GM12892 (cell line): ENCODE data around the gene LHX3.
A peak's percentile ranks its signal among the peaks of the same experiment; 100 is the strongest.

Experiments
- DNase-seq: peaks from one replicate; pipeline ENCODE4 v3.0.0; 2011; ENCODE audit not compliant: insufficient read length
- FAIRE-seq: peaks from 2 replicates; lab custom pipeline; 2011; peaks lifted over from hg19 to GRCh38; lab: Jason Lieb, UNC
- POLR2A ChIP-seq: IDR thresholded peaks from 2 replicates; pipeline ENCODE4 v1.6.1; 2011; ENCODE audit warnings: low read depth, low read length, control low read depth
- POLR2AphosphoS5 ChIP-seq: IDR thresholded peaks from 2 replicates; pipeline ENCODE4 v1.6.1; 2011; ENCODE audit warnings: low read depth, low read length, control low read depth
- TAF1 ChIP-seq: IDR thresholded peaks from 2 replicates; pipeline ENCODE4 v1.6.1; 2011; ENCODE audit warnings: low read depth, mild to moderate bottlenecking, control low read depth, low read length, borderline replicate concordance

LHX3 gene

DNA sequence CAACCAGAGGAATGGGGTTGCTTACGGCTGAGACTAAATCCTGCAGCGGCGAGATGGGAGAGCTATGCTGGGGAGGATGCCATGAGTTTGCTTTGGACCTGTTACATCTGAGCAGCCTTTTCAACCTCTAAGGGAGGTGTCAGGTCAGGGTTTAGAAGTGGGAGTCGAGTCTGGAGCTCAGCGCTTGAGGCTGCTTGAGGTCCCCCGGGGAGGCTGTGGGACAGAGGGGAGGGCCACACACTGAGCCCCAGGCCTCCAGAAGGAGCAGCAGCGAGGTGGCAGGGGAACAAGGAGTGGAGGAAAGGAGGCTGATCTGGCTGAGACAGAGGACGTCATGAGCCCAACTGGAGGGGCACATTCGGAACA lies 42.6 kb upstream of the LHX3 start:
- DNase-seq (no peak), FAIRE-seq (no peak)
- no peak for TF ChIP-seq TAF1
- no peak for TF ChIP-seq POLR2A
- no peak for TF ChIP-seq POLR2AphosphoS5

DNA sequence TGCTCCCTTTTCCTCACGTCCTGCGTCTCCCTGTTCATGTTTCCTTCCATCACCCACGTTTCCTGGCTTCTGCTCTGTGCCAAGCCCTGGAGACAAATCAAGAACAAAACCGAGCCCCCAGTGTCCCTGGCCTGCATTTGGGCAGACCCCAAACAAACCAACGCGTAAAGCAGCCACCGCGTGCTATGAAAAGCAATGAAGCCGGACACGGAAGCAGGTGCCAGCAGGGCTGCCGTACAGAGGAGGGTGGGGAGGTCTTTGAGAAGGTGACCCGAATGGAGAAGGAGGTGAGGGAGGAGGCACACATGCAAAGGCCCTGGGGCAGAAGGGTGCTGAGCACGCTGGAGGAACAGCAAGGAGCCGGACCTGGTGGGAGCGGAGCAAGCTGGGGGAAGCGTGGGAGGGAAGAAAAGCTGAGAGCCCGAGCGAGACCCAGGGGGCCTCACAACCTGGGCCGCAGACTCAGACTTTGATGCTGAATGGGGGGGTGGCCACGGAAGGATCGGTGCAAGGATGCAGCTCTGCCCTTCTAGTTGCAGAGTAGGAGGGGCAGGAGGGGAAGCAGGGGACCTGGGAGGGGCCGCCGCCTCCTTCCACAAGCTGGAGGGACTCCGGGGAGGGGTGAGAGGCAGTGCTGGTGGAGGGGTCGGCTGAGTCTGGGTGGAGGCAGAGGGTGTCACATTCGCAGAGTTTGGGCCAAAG lies 42.1 kb upstream of the LHX3 start:
- DNase-seq, result no peak
- FAIRE-seq, result no peak
- TF ChIP-seq POLR2AphosphoS5 (no peak), POLR2A (no peak), TAF1 (no peak)

DNA sequence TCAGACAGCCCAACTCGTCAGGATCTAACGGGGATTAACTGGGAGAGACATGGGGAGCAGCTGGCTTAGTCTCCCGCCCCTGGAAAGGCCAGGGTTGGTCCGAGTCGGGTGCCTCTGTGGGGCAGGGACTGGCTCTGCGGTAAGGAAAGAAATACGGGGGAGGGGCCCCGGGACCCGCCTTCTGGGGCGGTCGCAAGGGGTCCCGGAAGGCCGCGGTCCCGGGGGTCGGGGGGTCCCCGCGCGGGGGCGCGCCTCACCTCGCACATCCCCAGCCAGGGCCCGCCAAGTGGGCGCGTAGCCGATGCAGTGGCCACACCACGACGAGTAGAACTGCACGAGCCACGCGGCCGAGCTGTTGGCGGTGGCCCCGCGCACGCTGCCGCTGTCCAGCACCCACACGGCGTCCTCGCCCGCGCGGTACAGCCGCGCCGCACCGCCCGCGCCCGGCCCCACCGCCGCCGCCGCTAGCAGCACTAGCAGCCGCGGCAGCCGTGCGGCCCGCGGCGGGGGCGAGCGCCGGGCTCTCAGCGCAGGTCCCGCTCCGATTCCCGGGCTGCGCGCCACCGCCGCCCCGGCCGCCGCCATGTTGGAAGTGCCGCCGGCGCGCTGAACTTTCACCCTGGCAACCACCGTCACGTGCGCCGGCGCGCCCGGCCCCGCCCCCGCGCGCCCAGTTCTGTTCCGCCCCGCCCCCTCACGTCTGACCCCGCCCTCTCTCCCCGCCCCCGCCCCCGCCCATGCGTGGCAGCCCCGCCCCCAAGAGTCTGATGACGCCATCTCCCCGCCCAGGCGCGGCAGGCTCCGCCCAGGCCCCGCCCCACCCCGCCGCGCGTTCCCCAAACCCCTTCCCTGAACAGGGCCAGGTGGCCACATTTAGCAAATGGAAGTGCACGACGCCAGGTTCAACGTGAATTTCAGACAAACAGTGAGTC lies 40.6 kb upstream of the LHX3 start, which contains the start of gene QSOX2:
Gene QSOX2 (minus strand): TSS at position 594 of the 932 bp plus-strand sequence. CDS start 9 bp downstream, at position 585.
- TF ChIP-seq POLR2A (peak; percentile 65; the same call in 1 of the 2 replicates), TAF1 (peak; percentile 83; the same call in 1 of the 2 replicates), POLR2AphosphoS5 (no peak)
- DNase-seq, result peak; percentile 75
- FAIRE-seq, result peak; percentile 95

DNA sequence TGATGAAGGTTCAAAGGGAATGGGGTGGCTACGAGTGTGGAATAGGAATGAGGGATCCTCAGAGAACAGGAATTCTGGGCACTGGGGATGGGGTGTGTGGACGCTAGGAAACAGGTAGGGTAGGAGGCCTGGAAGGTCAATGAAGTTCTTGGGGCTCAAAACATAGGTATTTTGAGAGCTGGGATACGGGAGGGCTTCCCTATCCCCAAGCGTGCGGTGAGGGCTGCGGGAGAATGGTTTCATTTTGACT lies 40.0 kb upstream of the LHX3 start:
- FAIRE-seq (no peak), DNase-seq (no peak)
- TF ChIP-seq POLR2A, result no peak
- no peak for TF ChIP-seq POLR2AphosphoS5
- no peak for TF ChIP-seq TAF1

DNA sequence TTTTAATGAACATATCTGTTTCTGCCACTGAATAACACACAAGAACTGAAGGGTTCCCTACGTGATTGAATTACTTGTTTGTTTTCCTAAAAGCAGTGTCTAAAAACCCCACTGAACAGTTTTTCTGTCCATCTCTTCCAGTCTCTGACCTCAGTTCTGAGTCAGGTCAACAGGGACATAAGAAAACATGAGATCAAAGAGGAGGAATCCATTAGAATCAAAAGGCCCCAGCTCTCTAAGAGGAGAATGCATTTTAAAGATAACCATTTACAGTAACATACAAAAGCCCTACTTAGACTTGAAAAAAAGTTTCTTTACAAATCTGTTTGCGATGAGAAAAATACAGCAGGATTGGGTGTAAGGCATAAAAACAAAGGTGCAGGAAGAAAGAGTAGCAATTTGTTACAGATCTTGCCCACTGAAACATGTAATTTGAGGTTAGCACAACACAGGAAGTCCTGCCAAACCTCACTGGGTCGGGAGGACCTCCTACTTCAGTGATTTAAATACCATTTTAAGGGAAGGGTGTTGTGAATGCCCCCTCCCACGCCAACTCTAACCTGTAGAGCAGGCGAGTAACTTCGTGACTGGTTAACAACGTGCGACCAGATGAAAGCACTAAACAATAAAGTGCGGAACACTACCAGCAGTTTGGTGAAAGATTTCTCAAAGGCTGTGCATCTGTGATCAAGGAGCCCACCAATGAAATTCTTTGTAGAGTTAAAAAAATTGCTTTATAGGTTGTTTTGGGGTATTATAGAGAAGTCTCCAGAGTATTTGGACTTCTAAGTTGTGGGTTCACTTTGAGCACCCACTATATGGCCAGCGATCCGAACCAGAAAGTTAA lies 39.4 kb upstream of the LHX3 start:
- FAIRE-seq, result peak; percentile 90
- TF ChIP-seq POLR2AphosphoS5 (no peak), POLR2A (0 out of 2 replicates have a peak, but pooled peaks have one; percentile 24), TAF1 (no peak)
- no peak for DNase-seq

DNA sequence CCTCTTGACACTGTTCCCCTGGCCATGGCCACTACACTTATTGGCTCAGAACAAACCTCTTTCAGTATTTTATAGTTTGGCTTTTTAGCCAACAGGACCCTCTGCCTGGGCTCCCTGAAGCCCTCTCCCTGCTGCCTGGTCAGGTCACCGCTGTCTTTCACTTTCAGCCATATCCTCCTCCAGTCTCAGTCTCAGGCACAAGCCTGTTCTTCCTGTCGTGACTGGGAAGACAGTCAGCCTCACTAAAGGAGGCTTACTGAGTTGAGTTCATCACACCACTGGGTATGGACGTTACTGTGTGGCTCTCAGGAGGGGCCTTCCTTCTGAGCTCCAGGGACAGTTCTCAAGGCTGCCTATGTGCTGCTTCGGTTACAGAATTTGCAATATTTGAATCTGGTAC lies 38.7 kb upstream of the LHX3 start:
- no peak for TF ChIP-seq POLR2AphosphoS5
- no peak for TF ChIP-seq TAF1
- no peak for TF ChIP-seq POLR2A
- FAIRE-seq (peak; percentile 94), DNase-seq (no peak)

DNA sequence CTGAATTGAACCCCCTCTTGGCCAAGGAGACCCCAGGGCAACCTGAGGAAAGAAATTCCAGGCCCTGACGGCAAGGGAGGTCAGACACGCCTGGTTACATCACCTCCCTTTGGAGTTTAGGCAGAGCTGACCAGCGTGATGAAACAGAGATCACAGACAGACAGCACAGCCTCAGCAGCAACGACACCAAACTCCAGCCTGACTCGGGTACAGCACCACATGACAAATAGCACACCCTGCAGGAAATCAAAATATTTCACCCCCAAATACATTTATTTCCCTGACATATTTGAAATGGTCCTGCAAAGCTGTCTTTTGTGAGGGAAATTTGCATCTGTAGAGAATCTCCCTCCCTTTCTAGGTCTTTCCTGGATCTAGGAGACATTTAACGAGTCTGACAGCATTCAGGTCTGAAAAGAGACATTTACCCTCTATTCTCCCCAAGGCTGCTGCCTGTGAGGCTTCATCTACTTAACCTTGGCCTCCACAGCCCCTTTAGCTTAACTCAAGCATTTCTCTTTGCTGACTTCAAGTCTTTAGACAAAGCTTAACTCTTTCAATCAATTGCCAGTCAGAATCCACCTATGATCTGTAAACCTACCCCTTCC lies 38.1 kb upstream of the LHX3 start:
- no peak for FAIRE-seq
- no peak for TF ChIP-seq POLR2AphosphoS5
- no peak for TF ChIP-seq POLR2A
- TF ChIP-seq TAF1, result no peak
- no peak for DNase-seq

DNA sequence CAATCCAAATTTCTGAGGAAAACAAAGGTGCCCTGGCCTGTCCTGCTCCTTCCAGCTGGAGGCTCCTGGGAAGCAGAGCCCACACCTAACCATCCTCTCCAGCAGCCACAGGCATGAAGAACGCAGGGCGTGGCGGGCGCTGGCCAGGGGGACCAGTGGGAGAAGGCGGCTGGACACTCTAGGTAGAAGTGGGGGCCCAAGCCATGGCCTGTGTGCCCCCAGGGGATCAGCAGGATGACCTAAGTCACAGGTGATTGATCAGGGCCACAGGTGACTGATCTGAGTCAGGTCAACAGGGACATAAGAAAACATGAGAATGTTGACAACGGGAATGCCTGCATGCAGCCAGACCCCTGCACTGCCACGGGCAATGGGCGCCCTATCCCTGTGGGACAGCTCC lies 37.3 kb upstream of the LHX3 start:
- TF ChIP-seq TAF1 (no peak), POLR2AphosphoS5 (no peak), POLR2A (no peak)
- DNase-seq (no peak), FAIRE-seq (no peak)

DNA sequence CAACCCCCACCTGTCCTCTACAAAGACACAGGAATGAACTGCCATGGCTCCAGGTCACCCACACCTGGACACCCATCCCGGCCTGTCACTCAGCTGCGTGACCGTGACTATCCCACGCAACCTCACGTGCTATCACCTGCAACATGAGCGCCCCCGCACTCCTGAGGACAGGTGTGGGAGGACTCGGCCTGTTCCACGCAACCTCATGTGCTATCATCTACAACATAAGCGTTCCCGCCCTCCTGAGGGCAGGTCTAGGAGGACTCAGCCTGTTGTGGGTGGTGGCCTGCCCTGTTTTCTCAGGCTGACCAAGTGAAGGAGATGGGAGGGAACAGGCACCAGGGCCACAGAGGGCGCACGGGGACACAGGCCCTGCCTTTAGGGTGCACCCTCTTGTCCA lies 36.6 kb upstream of the LHX3 start:
- TF ChIP-seq POLR2AphosphoS5 (no peak), POLR2A (no peak), TAF1 (no peak)
- FAIRE-seq (no peak), DNase-seq (no peak)

DNA sequence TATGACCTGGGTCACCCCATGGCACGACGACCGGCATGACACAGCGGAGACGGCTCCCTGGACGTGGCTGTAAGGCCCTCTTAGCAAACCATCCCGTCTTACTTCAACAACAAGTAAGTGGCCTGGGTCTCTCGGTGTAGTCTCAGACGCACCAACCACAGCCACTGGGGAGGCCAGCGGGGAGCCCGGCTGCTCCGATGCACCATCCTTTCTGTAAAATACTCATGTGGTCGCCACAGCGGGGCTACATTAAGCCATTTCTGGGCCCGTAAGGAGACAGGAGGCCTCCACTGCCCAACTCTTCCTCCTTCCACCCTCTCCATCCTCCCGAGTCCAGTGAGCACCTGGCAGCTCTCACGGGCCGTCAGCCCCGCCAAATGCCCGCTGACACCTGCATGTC lies 36.0 kb upstream of the LHX3 start:
- FAIRE-seq, result no peak
- TF ChIP-seq POLR2AphosphoS5 (no peak), TAF1 (no peak), POLR2A (no peak)
- no peak for DNase-seq
